GM12864 (cell line): Measurements from ENCODE around the gene MMP23B.
"Not testable (repeated sequence)": the region's sequence is repeated elsewhere in the genome, so short reads cannot be mapped to it uniquely, and the experiment has no call there.

ENCODE experiments used
- DNase-seq: peaks from one replicate; pipeline ENCODE4 v3.0.0-alpha.2; 2011; ENCODE audit warnings: low read depth
- H3K4me3 ChIP-seq: 2 replicates; pipeline ENCODE4 v1.5.1; 2011; ENCODE audit warnings: mild to moderate bottlenecking, low read depth, low read length, control low read depth
- CTCF ChIP-seq: IDR thresholded peaks from 2 replicates; pipeline ENCODE4 v1.5.1; 2011; ENCODE audit warnings: low read depth, mild to moderate bottlenecking, moderate library complexity, low read length, control low read depth, inconsistent platforms; ENCODE audit errors: missing control alignments

The MMP23B gene

GRCh38 chr1:1631782-1632420, at the start of gene MMP23B:
Gene MMP23B (plus strand): TSS chr1:1632173. CDS start chr1:1632219, 46 bp downstream.
- DNase-seq = no peak
- no peak within 1 kb of the TSS for H3K4me3 ChIP-seq
- TF ChIP-seq CTCF = no peak

- DNase-seq = no peak
- H3K4me3 ChIP-seq = no peak overlapping the region
- TF ChIP-seq CTCF = no peak
These were observed 49.2 kb upstream of the MMP23B start for GRCh38 chr1:1582585-1583346.

- no peak for DNase-seq
- no peak overlapping the region for H3K4me3 ChIP-seq
- no peak for TF ChIP-seq CTCF
These were observed 48.5 kb upstream of the MMP23B start for GRCh38 chr1:1583347-1584010.

GRCh38 chr1:1591452-1591851, 40.5 kb upstream of the MMP23B start:
- no peak overlapping the region for H3K4me3 ChIP-seq
- no peak for TF ChIP-seq CTCF
- DNase-seq = no peak

- no peak for TF ChIP-seq CTCF
- no peak overlapping the region for H3K4me3 ChIP-seq
- DNase-seq = no peak
These were observed 38.0 kb upstream of the MMP23B start for GRCh38 chr1:1593834-1594601.

GRCh38 chr1:1594602-1595260, 37.2 kb upstream of the MMP23B start:
- no peak for TF ChIP-seq CTCF
- no peak overlapping the region for H3K4me3 ChIP-seq
- no peak for DNase-seq

GRCh38 chr1:1595341-1595740, 36.6 kb upstream of the MMP23B start:
- H3K4me3 ChIP-seq, DNase-seq: not testable (repeated sequence)
